Smooth muscle cell (in vitro differentiated cells): ENCODE measurements around the gene TCF12. TPM values are rescaled to one million over a fixed set of nuclear protein-coding genes. Genes with fewer than 3 reads are reported as not detected.

Source experiments
- DNase-seq: peaks from one replicate; lab custom pipeline; 2025; ENCODE audit not compliant: unreplicated experiment; lab: John Stamatoyannopoulos, UW
- H2AFZ ChIP-seq: fragments of 200-600 bp; sonication (generic); 2 replicates; pipeline ENCODE4 v1.6.0; 2016; ENCODE audit warnings: antibody characterized with exemption, low read depth, mild to moderate bottlenecking
- H3F3A ChIP-seq: fragments of 200-600 bp; sonication (generic); 2 replicates; pipeline ENCODE4 v1.6.0; 2017; ENCODE audit warnings: antibody characterized with exemption, low read depth
- H3K27ac ChIP-seq: fragments of 200-600 bp; sonication (generic); 2 replicates; pipeline ENCODE4 v1.5.1; 2016; ENCODE audit warnings: low read depth, mild to moderate bottlenecking
- H3K27me3 ChIP-seq: fragments of 200-600 bp; sonication (generic); 2 replicates; pipeline ENCODE4 v1.6.1; 2016; ENCODE audit warnings: low read depth, mild to moderate bottlenecking
- H3K36me3 ChIP-seq: fragments of 200-600 bp; sonication (generic); 2 replicates; pipeline ENCODE4 v1.5.1; 2016; ENCODE audit warnings: low read depth
- H3K4me1 ChIP-seq: fragments of 200-600 bp; sonication (generic); 2 replicates; pipeline ENCODE4 v1.5.1; 2016; ENCODE audit warnings: low read depth
- H3K4me2 ChIP-seq: fragments of 200-600 bp; sonication (generic); 2 replicates; pipeline ENCODE4 v1.6.0; 2016; ENCODE audit warnings: mild to moderate bottlenecking
- H3K4me3 ChIP-seq: fragments of 200-600 bp; sonication (generic); 2 replicates; pipeline ENCODE4 v1.5.1; 2016; ENCODE audit warnings: mild to moderate bottlenecking
- H3K79me2 ChIP-seq: fragments of 200-600 bp; sonication (generic); 2 replicates; pipeline ENCODE4 v1.6.0; 2016; ENCODE audit warnings: low read depth, mild to moderate bottlenecking
- H3K9ac ChIP-seq: fragments of 200-600 bp; sonication (generic); 2 replicates; pipeline ENCODE4 v1.6.0; 2016; ENCODE audit warnings: low read depth
- H3K9me3 ChIP-seq: fragments of 200-600 bp; sonication (generic); replicated peaks from 2 replicates; pipeline ENCODE4 v1.5.1; 2016; ENCODE audit warnings: low read depth
- H4K20me1 ChIP-seq: fragments of 200-600 bp; sonication (generic); 2 replicates; pipeline ENCODE4 v1.6.0; 2016; ENCODE audit warnings: low read depth
- CTCF ChIP-seq: fragments of 200-600 bp; sonication (generic); IDR thresholded peaks from 2 replicates; pipeline ENCODE4 v1.5.1; 2017; ENCODE audit warnings: borderline replicate concordance, mild to moderate bottlenecking, antibody characterized with exemption; ENCODE audit not compliant: insufficient read depth, poor library complexity, severe bottlenecking
- WGBS: methylation state at CpG from one replicate; pipeline ENCODE4 v1.1.7; 2016; ENCODE audit warnings: low lambda C conversion rate; 5-methylcytosine and 5-hydroxymethylcytosine counted together
- polyA plus RNA-seq: library from polyadenylated mRNA; unstranded; fragments of >200 nt; fragmentation: Nextera tagmentation; extraction: Ambion mirVana; gene quantifications from 2 replicates; pipeline ENCODE4 v1.2.1, GENCODE V29; 2016
- total RNA-seq: library from RNA; depleted of rRNA; stranded (reverse); fragments of >200 nt; gene quantifications from 2 replicates; pipeline ENCODE4 v1.2.3, GENCODE V29; 2014

Gene TCF12
- total and polyA plus RNA-seq, 2 experiments from 2014 or later = 54.1 to 302 TPM

GRCh38 chr15:57129064-57129463 is 210.6 kb downstream of the TCF12 start:
- Histone ChIP-seq H2AFZ (no peak overlapping the region), H3K27me3 (no peaks in the 10 kb centered on the region), H3K4me1 (peaks cover 19% of the 10 kb centered on the region), H3K27ac (no peak overlapping the region), H3F3A (no peaks in the 10 kb centered on the region), H3K4me2 (no peak overlapping the region), H3K36me3 (no peaks in the 10 kb centered on the region), H4K20me1 (peaks cover 45% of the 10 kb centered on the region), H3K4me3 (no peak overlapping the region), H3K79me2 (peaks cover 19% of the 10 kb centered on the region), H3K9ac (no peak overlapping the region), H3K9me3 (no peaks in the 10 kb centered on the region)
- no peak for DNase-seq
- TF ChIP-seq CTCF = no peak
- whole genome bisulfite sequencing = 99% methylated on average over 3 of the region's 3 CpGs

- H3K4me2 ChIP-seq = no peak overlapping the region
- no peak overlapping the region for H3K4me3 ChIP-seq
- H3F3A ChIP-seq = no peaks in the 10 kb centered on the region
- no peaks in the 10 kb centered on the region for H3K27me3 ChIP-seq
- H4K20me1 ChIP-seq = peaks cover 57% of the 10 kb centered on the region
- no peaks in the 10 kb centered on the region for H3K9me3 ChIP-seq
- H3K9ac ChIP-seq = no peak overlapping the region
- H3K4me1 ChIP-seq = peaks cover 37% of the 10 kb centered on the region
- H3K79me2 ChIP-seq = peaks cover 29% of the 10 kb centered on the region
- no peak for DNase-seq
- H2AFZ ChIP-seq = no peak overlapping the region
- H3K36me3 ChIP-seq = no peaks in the 10 kb centered on the region
- no peak overlapping the region for H3K27ac ChIP-seq
- 96% methylated on average over 4 of the region's 4 CpGs for WGBS
- no peak for TF ChIP-seq CTCF
Measured at GRCh38 chr15:57130956-57131355, 212.5 kb downstream of the TCF12 start.

- H3K79me2 ChIP-seq = peaks cover 31% of the 10 kb centered on the region
- H3K4me1 ChIP-seq = peaks cover 48% of the 10 kb centered on the region
- WGBS = 86% methylated on average over 9 of the region's 9 CpGs
Measured at GRCh38 chr15:57133127-57133968, 214.9 kb downstream of the TCF12 start.

More at GRCh38 chr15:57133127-57133968, 214.9 kb downstream of the TCF12 start:
- Histone ChIP-seq H3K27me3 (no peaks in the 10 kb centered on the region), H4K20me1 (peaks cover 54% of the 10 kb centered on the region), H3F3A (no peaks in the 10 kb centered on the region), H3K4me3 (no peak overlapping the region), H3K36me3 (no peaks in the 10 kb centered on the region), H3K27ac (no peak overlapping the region), H3K9me3 (no peaks in the 10 kb centered on the region), H3K4me2 (no peak overlapping the region), H3K9ac (no peak overlapping the region), H2AFZ (no peak overlapping the region)
- TF ChIP-seq CTCF = no peak
- no peak for DNase-seq
